Smooth muscle cell (in vitro differentiated cells): ENCODE results near the gene ATP6V1F. TPM values are rescaled to one million over a fixed set of nuclear protein-coding genes. Genes with fewer than 3 reads are reported as not detected.

ENCODE experiments used
- DNase-seq: peaks from one replicate; lab custom pipeline; 2025; ENCODE audit not compliant: unreplicated experiment; lab: John Stamatoyannopoulos, UW
- H2AFZ ChIP-seq: fragments of 200-600 bp; sonication (generic); 2 replicates; pipeline ENCODE4 v1.6.0; 2016; ENCODE audit warnings: antibody characterized with exemption, low read depth, mild to moderate bottlenecking
- H3F3A ChIP-seq: fragments of 200-600 bp; sonication (generic); 2 replicates; pipeline ENCODE4 v1.6.0; 2017; ENCODE audit warnings: antibody characterized with exemption, low read depth
- H3K27ac ChIP-seq: fragments of 200-600 bp; sonication (generic); 2 replicates; pipeline ENCODE4 v1.5.1; 2016; ENCODE audit warnings: low read depth, mild to moderate bottlenecking
- H3K27me3 ChIP-seq: fragments of 200-600 bp; sonication (generic); 2 replicates; pipeline ENCODE4 v1.6.1; 2016; ENCODE audit warnings: low read depth, mild to moderate bottlenecking
- H3K36me3 ChIP-seq: fragments of 200-600 bp; sonication (generic); 2 replicates; pipeline ENCODE4 v1.5.1; 2016; ENCODE audit warnings: low read depth
- H3K4me1 ChIP-seq: fragments of 200-600 bp; sonication (generic); 2 replicates; pipeline ENCODE4 v1.5.1; 2016; ENCODE audit warnings: low read depth
- H3K4me2 ChIP-seq: fragments of 200-600 bp; sonication (generic); 2 replicates; pipeline ENCODE4 v1.6.0; 2016; ENCODE audit warnings: mild to moderate bottlenecking
- H3K4me3 ChIP-seq: fragments of 200-600 bp; sonication (generic); 2 replicates; pipeline ENCODE4 v1.5.1; 2016; ENCODE audit warnings: mild to moderate bottlenecking
- H3K79me2 ChIP-seq: fragments of 200-600 bp; sonication (generic); 2 replicates; pipeline ENCODE4 v1.6.0; 2016; ENCODE audit warnings: low read depth, mild to moderate bottlenecking
- H3K9ac ChIP-seq: fragments of 200-600 bp; sonication (generic); 2 replicates; pipeline ENCODE4 v1.6.0; 2016; ENCODE audit warnings: low read depth
- H3K9me3 ChIP-seq: fragments of 200-600 bp; sonication (generic); replicated peaks from 2 replicates; pipeline ENCODE4 v1.5.1; 2016; ENCODE audit warnings: low read depth
- H4K20me1 ChIP-seq: fragments of 200-600 bp; sonication (generic); 2 replicates; pipeline ENCODE4 v1.6.0; 2016; ENCODE audit warnings: low read depth
- CTCF ChIP-seq: fragments of 200-600 bp; sonication (generic); IDR thresholded peaks from 2 replicates; pipeline ENCODE4 v1.5.1; 2017; ENCODE audit warnings: borderline replicate concordance, mild to moderate bottlenecking, antibody characterized with exemption; ENCODE audit not compliant: insufficient read depth, poor library complexity, severe bottlenecking
- WGBS: methylation state at CpG from one replicate; pipeline ENCODE4 v1.1.7; 2016; ENCODE audit warnings: low lambda C conversion rate; 5-methylcytosine and 5-hydroxymethylcytosine counted together
- polyA plus RNA-seq: library from polyadenylated mRNA; unstranded; fragments of >200 nt; fragmentation: Nextera tagmentation; extraction: Ambion mirVana; gene quantifications from 2 replicates; pipeline ENCODE4 v1.2.1, GENCODE V29; 2016
- total RNA-seq: library from RNA; depleted of rRNA; stranded (reverse); fragments of >200 nt; gene quantifications from 2 replicates; pipeline ENCODE4 v1.2.3, GENCODE V29; 2014

Gene ATP6V1F
- total and polyA plus RNA-seq, 2 experiments from 2014 or later, result 131 to 325 TPM

GRCh38 chr7:128848289-128849155, 14.1 kb upstream of the ATP6V1F start:
- Histone ChIP-seq H3K9ac (no peak overlapping the region), H3K27me3 (no peaks in the 10 kb centered on the region), H4K20me1 (peaks cover 5% of the 10 kb centered on the region), H3K9me3 (no peaks in the 10 kb centered on the region), H3K36me3 (peaks cover 11% of the 10 kb centered on the region), H3K79me2 (no peaks in the 10 kb centered on the region), H2AFZ (no peak overlapping the region), H3K27ac (no peak overlapping the region), H3F3A (no peaks in the 10 kb centered on the region), H3K4me2 (no peak overlapping the region), H3K4me1 (no peaks in the 10 kb centered on the region), H3K4me3 (no peak overlapping the region)
- DNase-seq, result no peak
- no peak for TF ChIP-seq CTCF
- 94% methylated on average over 27 of the region's 31 CpGs for whole genome bisulfite sequencing

GRCh38 chr7:128849156-128849515, 13.5 kb upstream of the ATP6V1F start:
- no peak overlapping the region for H3K4me2 ChIP-seq
- H3K9me3 ChIP-seq, result no peaks in the 10 kb centered on the region
- no peak for TF ChIP-seq CTCF
- H3K27me3 ChIP-seq, result no peaks in the 10 kb centered on the region
- H3K27ac ChIP-seq, result no peak overlapping the region
- H3K36me3 ChIP-seq, result peaks cover 11% of the 10 kb centered on the region
- H2AFZ ChIP-seq, result no peak overlapping the region
- H3F3A ChIP-seq, result no peaks in the 10 kb centered on the region
- H3K4me1 ChIP-seq, result no peaks in the 10 kb centered on the region
- 98% methylated on average over 13 of the region's 16 CpGs for WGBS
- H3K9ac ChIP-seq, result no peak overlapping the region
- no peak overlapping the region for H3K4me3 ChIP-seq
- H4K20me1 ChIP-seq, result no peaks in the 10 kb centered on the region
- H3K79me2 ChIP-seq, result no peaks in the 10 kb centered on the region
- no peak for DNase-seq

- no peak for TF ChIP-seq CTCF
- Histone ChIP-seq H3K27me3 (no peaks in the 10 kb centered on the region), H3K4me2 (no peak overlapping the region), H3K9ac (no peak overlapping the region), H3K79me2 (no peaks in the 10 kb centered on the region), H2AFZ (no peak overlapping the region), H4K20me1 (no peaks in the 10 kb centered on the region), H3F3A (no peaks in the 10 kb centered on the region), H3K4me3 (no peak overlapping the region), H3K4me1 (no peaks in the 10 kb centered on the region), H3K36me3 (peaks cover 11% of the 10 kb centered on the region), H3K27ac (no peak overlapping the region), H3K9me3 (no peaks in the 10 kb centered on the region)
- 98% methylated on average over 18 of the region's 18 CpGs for WGBS
- no peak for DNase-seq
Measured at GRCh38 chr7:128849804-128850490, 12.7 kb upstream of the ATP6V1F start.
